DMS 273 treated with DMSO at 0.1 percent for 48 hours (cell line): Measurements from ENCODE around the gene RAPGEF2.
"Not testable (repeated sequence)": the region's sequence is repeated elsewhere in the genome, so short reads cannot be mapped to it uniquely, and the experiment has no call there.

Source experiments
- DNase-seq: peaks from one replicate; lab custom pipeline; 2025; lab: John Stamatoyannopoulos, UW

The RAPGEF2 gene

DNA sequence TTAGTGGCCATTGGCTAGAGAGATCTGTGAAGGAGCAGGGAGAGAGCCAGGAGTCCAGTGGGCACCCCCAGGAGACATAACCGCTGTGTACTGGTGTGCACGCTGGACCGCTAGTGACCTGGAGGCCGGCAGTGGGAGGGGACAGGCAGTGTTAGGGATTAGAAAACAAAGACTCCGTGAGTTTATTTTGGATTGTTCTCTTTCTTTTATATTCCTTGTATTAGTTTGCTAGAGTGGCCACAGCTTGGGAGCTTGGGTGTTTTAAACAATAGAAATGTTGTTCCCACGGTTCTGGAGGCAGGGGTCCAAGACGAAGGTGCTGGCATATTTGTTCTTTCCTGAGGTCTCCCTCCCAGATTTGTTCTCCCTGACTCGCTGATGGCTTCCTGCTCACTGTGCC lies 266.4 kb downstream of the RAPGEF2 start:
- DNase-seq: no peak

DNA sequence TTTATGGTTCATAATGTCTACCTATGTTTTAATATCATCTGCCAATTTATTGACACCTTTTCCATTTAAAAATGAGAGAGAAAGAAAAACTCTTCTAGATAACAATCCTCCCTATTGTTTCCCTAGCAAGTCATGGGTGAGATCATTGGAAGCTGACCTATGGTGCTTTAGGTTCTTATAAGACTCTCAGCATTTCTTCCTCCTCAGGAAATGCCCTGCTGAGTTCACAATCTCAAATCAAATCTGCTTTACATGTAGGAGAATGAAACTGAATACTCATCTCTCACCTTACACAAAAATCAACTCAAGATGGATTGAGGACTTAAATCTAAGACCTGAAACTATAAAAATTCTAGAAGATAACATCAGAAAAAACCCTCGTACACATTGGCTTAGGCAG lies 267.4 kb downstream of the RAPGEF2 start:
- DNase-seq: no peak

DNA sequence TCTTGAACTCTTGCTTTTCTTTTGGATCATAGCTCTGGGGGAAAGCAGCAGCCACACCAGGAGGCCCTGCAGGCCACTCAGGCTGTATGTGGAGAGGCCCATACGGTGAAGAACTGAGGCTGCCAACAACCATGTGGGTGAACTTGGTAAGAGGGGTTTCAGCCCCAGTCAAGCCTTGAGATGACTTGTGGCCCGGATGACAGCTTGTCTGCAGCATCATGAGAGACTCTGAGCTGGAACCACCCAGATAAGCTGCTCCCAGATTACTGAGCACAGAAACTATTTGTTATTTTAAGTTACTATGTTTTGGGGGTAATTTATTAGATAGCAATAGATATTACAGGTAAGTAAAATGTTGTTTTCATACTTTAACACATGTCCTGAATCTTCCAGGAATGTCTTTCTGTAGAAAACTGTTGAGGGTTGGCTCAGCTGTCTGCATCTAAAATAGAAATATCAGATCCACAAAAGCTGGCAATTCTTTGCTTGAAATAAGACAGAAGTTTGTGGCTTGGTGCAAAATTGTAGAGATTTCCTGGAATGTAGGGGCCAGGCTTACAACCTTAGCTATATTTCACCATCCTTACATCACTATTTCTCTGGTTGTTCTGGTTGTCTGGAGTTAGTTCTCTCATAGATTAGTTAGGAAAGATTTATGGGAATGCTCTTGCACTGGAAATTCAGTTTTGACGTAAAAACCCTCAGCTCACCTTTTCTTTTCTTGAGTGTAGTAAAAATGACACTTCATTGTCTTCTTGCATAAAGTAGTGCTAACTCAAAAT lies 272.1 kb downstream of the RAPGEF2 start:
- DNase-seq: no peak

DNA sequence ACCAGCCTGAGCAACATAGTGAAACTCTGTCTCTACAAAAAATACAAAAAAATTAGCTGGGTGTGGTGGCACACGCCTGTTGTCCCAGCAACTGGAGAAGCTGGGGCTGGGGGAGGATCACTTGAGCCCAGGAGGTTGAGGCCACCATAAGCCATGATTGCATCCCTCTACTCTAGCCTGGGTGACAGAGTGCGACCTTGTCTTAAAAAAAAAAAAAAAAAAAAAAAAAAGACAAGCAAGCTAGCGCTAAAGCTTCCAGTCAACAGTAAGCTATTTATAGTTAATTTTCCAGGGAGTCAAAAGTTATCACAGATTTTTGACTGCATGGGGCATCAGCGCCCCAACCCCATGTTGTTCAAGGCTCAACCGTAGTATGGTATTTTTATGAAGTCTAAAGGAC lies 273.4 kb downstream of the RAPGEF2 start:
- DNase-seq: no peak

DNA sequence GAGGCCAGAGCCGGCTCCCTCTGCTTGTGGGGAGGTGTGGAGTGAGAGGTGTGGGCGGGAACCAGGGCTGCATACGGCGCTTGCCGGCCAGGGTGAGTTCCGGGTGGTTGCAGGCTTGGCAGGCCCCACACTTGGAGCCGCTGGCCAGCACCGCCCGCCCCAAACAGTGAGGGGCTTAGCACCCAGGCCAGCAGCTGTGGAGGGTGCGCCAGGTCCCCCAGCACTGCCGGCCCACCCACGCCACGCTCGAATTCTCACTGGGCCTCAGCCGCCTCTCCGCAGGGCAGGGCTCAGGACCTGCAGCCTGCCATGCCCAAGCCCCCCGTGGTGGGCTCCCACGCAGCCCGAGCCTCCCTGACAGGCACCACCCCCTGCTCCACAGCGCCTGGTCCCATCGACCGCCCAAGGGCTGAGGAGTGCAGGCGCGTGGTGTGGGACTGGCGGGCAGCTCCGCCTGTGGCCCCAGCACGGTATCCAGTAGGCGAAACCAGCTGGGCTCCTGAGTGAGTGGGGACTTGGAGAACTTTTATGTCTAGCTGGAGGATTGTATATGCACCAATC lies 275.3 kb downstream of the RAPGEF2 start:
- no peak for DNase-seq

DNA sequence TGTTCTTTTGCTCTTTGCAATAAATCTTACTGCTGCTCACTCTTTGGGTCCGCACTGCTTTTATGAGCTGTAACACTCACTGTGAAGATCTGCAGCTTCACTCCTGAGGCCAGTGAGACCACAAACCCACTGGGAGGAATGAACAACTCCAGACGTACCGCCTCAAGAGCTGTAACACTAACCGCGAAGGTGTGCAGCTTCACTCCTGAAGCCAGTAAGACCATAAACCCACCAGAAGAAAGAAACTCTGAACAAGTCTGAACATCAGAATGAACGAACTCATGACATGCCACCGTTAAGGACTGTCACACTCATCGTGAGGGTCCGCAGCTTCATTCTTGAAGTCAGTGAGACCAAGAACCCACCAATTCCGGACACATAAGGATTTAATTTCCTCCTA lies 276.2 kb downstream of the RAPGEF2 start:
- DNase-seq: not testable (repeated sequence)

DNA sequence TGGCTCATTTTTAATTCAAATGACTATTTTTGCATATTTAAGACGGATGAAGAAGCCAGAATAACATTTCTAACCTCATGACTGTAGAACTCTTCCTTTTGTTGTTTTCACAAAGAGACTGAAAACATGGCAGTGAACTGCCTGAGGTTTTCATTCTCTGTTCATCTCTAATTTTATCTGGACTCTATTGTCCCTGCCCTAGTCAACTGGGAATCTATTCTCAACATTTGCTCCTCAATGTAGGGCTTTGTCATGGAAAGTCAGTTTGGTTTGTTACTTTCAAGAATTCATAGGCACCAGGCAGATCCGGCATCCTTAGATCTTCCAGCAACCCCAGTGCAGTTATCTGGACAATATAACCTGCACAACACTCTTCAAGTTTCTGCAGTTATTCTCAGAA lies 277.0 kb downstream of the RAPGEF2 start:
- no peak for DNase-seq

DNA sequence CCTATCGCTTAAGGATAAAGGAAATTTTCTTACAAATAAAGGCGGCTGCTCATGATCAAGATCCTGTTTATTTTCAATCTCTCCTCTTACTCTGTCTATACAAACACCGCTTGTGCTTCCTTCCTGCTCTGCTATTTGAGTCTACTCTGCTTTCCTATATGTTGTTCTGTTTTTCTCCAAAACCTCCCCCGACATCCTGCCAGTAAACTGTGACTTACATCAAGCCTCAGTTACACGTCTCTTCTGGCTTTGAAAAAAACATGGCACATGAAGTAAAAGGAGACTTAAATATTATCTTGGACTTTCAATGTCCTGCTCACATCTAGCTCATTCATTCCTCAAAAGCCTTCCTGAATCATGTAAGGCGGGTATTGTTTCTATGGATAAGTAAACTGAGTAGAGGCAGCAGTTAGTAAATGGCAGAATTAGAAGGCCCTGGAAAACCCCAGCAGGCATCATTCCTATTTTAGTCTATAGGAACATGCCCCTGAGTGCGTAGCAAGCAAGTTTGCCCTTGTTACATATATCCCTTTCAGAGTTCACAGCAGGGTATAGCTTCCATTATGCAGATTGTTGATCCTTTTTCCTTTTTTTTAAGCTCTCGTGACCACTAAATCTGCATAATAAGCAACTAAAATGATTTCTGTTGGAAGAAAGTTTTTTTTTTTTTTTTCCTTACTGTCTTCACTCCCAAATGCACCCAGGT lies 280.1 kb downstream of the RAPGEF2 start:
- DNase-seq: no peak

DNA sequence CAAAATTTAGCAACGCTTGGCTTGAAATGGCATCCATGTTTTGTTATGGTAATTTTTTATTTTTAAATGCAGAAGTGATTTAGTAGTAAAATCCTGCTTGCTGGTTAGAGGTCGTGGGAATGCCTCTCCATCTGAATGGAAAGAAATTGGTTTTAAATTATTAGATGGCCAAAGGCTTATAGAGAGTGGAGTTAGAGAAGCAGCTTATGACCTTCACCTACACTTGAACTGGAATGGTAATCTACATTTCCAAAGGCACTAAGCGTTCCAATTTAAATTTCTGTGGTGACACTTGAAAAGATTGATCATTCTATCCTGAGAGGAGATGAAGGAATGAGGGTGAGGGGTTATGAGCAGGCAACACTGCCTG lies 280.7 kb downstream of the RAPGEF2 start:
- DNase-seq: no peak

DNA sequence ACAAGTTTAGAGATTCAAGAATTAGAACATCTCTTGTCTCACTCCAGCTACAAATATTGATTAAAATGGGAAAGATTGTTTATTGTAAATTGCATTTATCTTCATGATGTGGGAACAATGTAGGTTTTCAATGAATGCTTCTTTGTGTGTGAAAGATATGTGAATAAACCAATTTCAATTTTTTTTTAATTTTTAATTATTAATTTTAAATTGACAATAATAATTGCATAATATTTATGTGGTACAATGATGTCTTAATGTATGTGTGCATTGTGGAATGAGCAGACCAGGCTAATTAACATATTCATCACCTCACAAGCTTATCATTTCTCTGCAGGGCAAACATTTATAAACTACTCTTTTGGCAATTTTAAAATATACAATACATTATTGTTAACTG lies 281.1 kb downstream of the RAPGEF2 start:
- DNase-seq: no peak

DNA sequence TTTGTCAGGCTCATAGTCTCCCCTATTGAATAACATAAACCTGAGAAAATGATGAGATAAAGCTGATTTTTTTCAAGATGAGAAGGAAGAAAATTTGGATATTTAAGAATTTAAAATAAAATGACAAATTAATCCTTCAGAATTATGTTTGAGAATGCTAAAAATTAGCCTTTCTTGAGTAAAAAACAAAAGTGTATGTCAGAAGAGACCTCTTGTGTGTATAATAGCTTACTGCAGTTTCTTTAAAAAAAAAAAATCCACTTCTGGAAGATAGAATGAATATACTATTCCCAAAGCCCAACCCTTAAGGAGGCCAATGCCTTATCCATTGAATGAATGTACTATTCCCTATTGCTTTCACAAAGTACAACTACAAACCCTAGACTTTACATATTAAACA lies 281.8 kb downstream of the RAPGEF2 start:
- no peak for DNase-seq

DNA sequence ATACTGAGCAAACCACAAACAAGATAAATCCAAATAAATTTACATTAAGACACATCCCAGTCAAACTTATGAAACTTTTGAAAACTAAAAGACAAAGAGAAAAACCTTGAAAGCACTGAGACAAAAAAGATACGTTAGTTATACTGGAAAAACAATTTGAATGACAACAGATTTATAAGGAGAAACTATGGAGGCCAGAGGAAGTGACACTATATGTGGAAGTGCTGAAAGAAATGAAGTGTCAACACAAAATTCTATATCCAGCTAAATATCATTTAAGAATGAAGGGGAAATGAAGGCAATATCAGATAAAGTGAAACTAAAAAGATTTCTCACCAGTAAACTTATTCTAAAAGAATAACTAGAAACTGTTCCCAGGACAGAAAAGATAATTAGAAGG lies 283.7 kb downstream of the RAPGEF2 start:
- DNase-seq: no peak

DNA sequence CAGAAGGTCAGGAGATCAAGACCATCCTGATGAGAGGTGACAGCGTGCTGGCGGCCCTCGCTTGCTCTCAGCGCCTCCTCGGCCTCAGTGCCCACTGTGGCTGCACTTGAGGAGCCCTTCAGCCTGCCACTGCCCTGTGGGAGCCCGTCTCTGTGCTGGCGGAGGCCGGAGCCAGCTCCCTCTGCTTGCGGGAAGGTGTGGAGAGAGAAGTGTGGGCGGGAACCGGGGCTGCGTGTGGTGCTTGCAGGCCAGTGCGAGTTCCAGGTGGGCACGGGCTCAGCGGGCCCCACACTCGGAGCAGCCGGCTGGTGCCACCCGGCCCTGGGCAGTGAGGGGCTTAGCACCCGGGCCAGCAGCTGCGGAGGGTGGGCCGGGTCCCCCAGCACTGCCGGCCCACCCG lies 286.9 kb downstream of the RAPGEF2 start:
- DNase-seq: no peak

DNA sequence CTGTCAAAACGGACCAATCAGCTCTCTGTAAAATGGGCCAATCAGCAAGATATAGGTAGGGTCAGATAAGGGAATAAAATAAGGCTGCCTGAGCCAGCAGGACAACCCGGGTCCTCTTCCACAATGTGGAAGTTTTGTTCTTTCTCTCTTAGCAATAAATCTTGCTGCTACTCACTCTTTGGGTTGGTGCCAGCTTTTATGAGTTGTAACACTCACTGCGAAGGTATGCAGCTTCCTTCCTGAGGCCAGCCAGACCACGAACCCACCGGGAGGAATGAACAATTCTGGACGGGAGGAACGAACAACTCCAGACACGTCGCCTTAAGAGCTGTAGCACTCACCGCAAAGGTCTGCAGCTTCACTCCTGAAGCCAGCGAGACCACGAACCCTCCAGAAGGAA lies 287.8 kb downstream of the RAPGEF2 start:
- DNase-seq: no peak

DNA sequence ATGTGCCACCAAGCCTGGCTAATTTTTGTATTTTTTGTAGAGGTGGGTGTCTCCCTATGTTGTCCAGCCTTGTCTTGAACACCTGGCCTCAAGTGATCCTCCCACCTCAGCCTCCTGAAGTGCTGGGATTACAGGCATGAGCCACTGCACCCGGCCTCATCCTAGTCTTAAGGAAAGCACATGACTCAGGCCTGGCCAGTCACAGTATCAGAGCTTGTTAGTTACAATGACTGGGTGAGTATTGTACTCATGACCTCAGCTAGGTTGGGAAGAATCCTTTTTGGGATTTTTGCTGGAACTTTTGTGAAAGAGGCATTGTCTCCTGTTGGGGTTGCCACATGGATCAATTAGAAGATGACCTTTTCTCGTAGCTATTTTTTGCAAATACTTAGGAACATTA lies 292.8 kb downstream of the RAPGEF2 start:
- no peak for DNase-seq

DNA sequence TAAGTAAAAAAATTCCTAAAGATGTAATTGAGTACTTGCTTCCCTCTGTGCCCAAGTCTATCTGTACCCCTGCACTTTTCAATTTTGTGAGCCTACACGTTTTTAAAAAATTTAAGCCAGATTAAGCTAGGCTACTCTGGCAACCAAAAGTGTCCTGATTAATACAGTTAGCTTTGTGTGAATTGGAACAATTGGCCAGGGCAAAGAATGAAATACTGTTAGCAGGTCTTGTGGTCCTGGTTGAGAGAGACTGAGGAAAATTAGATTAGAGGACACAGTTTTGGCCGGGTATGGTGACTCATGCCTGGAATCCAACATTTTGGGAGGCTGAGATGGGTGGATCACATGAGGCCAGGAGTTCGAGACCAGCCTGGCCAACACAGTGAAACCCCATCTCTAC lies 293.3 kb downstream of the RAPGEF2 start:
- no peak for DNase-seq

DNA sequence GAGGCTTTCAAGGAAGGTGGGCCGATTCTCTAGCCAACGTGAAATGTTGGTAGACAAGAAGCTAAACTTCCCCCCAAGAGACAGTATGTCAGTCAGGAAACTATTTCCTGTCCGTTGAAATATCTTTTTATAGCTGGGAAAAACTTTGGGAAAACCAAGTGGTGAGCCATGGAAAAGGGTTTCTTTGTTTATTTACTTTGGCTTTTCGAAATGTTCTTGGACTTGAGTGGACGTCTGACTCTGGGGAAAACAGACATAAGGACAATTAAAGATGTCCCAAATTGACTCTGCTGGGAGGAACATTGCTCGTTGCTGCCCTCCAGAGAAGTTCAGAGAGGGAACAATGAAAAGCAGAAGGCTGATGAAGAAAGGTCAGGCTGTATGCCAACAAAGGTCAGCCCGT lies 295.4 kb downstream of the RAPGEF2 start:
- DNase-seq: no peak

DNA sequence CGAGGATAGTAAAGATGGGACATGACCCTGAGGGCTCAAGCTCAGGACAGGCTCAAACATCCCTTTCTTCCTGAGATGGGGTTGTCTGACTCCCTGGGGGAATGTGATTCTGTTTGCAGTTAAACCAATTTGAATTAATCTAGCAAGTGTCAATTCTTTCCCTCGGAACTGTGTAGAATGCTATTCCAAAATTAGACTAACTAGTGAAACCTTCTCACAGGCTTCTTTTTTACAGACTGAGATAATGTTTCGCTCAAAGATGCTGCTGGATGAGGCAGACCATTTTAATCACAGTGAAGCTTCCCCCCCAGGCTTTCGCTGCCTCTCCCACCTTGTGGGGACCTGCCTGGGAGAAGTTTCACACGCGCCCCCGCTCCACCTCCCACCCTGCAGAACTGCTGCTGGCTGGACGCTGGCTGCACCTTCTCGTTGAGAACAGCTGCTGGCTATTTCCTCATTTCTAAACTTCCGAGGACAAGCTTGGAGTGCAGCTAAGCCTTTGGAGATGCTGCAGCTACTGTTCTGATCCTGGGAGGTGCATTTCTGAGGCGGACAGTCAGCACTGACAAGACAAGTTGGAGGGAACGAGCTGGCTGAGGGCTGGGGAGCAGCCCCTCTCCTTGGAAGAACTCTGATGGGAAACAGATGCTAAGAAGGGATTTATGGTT lies 297.8 kb downstream of the RAPGEF2 start:
- no peak for DNase-seq

DNA sequence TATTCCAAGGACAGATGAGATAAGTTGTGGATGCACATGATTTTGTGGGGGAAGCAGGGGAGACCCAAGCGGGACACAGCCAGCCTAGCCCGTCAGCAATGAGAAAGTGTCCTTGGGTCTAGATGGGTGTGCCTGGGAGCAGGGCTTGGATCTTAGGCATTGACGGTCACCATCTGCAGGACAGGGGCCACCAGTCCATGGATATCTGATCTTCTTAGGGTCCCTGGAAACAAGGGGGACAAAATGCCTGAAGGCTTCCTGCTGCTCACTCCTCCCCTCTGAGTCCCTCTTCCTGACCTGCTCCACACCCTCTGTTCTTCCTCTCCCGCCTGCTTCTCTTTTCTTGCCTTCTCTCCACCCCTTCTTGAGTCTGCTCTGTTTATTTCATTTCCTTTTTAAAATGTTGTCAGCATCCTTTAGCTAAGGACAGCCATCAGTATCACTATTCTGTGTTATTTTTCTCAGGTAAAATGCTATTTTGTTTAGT lies 298.4 kb downstream of the RAPGEF2 start:
- no peak for DNase-seq

DNA sequence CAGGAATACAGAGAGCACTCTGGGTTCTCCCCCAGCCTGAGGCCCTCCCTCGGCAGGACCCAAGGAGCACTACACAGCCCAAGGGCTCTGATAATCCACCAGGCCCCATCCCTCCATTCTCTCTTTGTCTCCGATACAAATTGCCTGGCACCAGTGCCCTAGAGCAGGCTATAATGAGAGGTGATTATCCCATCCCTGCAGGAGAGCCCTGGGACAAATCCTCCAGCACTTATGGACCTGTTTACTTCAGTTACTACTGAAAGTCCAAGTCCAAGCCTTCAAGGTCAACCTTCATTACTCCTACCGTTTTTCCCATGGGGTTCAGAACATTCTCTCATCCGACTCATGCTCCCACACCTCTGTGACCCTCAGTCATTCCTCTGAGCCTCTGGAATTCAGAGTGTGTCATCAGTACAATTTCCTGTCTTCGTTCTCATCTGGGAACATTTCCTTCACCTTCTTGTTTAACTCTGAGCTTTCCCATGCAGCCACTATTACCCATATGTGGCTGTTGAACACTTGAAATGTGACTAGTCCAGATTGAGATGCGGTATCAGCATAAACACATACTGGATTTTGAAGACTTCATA lies 299.0 kb downstream of the RAPGEF2 start:
- no peak for DNase-seq
